KOPT-K1 (cell line): Measurements from ENCODE around the gene TRAF5.
"Not testable (repeated sequence)": the region's sequence is repeated elsewhere in the genome, so short reads cannot be mapped to it uniquely, and the experiment has no call there.

ENCODE experiments used
- H3K27ac ChIP-seq: fragments of 200-600 bp; sonication (generic); 2 replicates; pipeline ENCODE4 v1.5.1; 2016; ENCODE audit warnings: antibody characterized with exemption, mild to moderate bottlenecking, low read depth, low read length; ENCODE audit not compliant: poor library complexity, severe bottlenecking
- H3K36me3 ChIP-seq: fragments of 200-600 bp; sonication (generic); 2 replicates; pipeline ENCODE4 v1.5.1; 2017; ENCODE audit warnings: antibody characterized with exemption, mild to moderate bottlenecking, low read length, moderate library complexity; ENCODE audit not compliant: insufficient read depth
- H3K9me3 ChIP-seq: fragments of 200-600 bp; sonication (generic); 2 replicates; pipeline ENCODE4 v1.5.1; 2017; ENCODE audit warnings: antibody characterized with exemption, low read length, mild to moderate bottlenecking; ENCODE audit not compliant: insufficient read depth, poor library complexity, severe bottlenecking

The TRAF5 gene

GRCh38 chr1:211375949-211376348, 49.3 kb downstream of the TRAF5 start:
- no peaks in the 10 kb centered on the region for H3K9me3 ChIP-seq
- H3K27ac ChIP-seq, result no peak overlapping the region

GRCh38 chr1:211376807-211377470, 50.3 kb downstream of the TRAF5 start:
- Histone ChIP-seq H3K9me3 (no peaks in the 10 kb centered on the region), H3K36me3 (peaks cover 76% of the 10 kb centered on the region), H3K27ac (no peak overlapping the region)

More at GRCh38 chr1:211375949-211376348, 49.3 kb downstream of the TRAF5 start:
- H3K36me3 ChIP-seq, result peaks cover 85% of the 10 kb centered on the region

GRCh38 chr1:211377539-211378450, 51.2 kb downstream of the TRAF5 start:
- peaks cover 68% of the 10 kb centered on the region for H3K36me3 ChIP-seq
- H3K27ac ChIP-seq, result no peak overlapping the region
- H3K9me3 ChIP-seq, result no peaks in the 10 kb centered on the region

GRCh38 chr1:211378844-211379243, 52.2 kb downstream of the TRAF5 start:
- Histone ChIP-seq H3K27ac (no peak overlapping the region), H3K9me3 (no peaks in the 10 kb centered on the region), H3K36me3 (peaks cover 58% of the 10 kb centered on the region)

- Histone ChIP-seq H3K36me3 (peaks cover 52% of the 10 kb centered on the region), H3K9me3 (no peaks in the 10 kb centered on the region), H3K27ac (no peak overlapping the region)
These were observed 52.8 kb downstream of the TRAF5 start for GRCh38 chr1:211379446-211379845.

GRCh38 chr1:211381481-211382181, 55.0 kb downstream of the TRAF5 start:
- Histone ChIP-seq H3K9me3 (no peaks in the 10 kb centered on the region), H3K27ac (no peak overlapping the region), H3K36me3 (peaks cover 30% of the 10 kb centered on the region)

- no peak overlapping the region for H3K27ac ChIP-seq
- no peaks in the 10 kb centered on the region for H3K9me3 ChIP-seq
- H3K36me3 ChIP-seq, result peaks cover 26% of the 10 kb centered on the region
These were observed 55.6 kb downstream of the TRAF5 start for GRCh38 chr1:211382182-211382713.

GRCh38 chr1:211382714-211383480, 56.3 kb downstream of the TRAF5 start:
- H3K27ac ChIP-seq, result no peak overlapping the region
- H3K9me3 ChIP-seq, result no peaks in the 10 kb centered on the region
- H3K36me3 ChIP-seq, result peaks cover 20% of the 10 kb centered on the region

- no peaks in the 10 kb centered on the region for H3K9me3 ChIP-seq
- H3K27ac ChIP-seq, result no peak overlapping the region
- peaks cover 8% of the 10 kb centered on the region for H3K36me3 ChIP-seq
These were observed 57.9 kb downstream of the TRAF5 start for GRCh38 chr1:211384524-211384923.

- Histone ChIP-seq H3K27ac (no peak overlapping the region), H3K9me3 (no peaks in the 10 kb centered on the region), H3K36me3 (0 out of 2 replicates have a peak, but pooled peaks cover 5% of the 10 kb centered on the region)
These were observed 60.3 kb downstream of the TRAF5 start for GRCh38 chr1:211386921-211387320.

- H3K9me3 ChIP-seq, H3K27ac ChIP-seq: not testable (repeated sequence)
- H3K36me3 ChIP-seq, result peaks cover 21% of the 10 kb centered on the region
These were observed 64.2 kb downstream of the TRAF5 start for GRCh38 chr1:211390829-211391228.

- Histone ChIP-seq H3K9me3 (no peaks in the 10 kb centered on the region), H3K36me3 (peaks cover 27% of the 10 kb centered on the region), H3K27ac (no peak overlapping the region)
These were observed 66.6 kb downstream of the TRAF5 start for GRCh38 chr1:211393203-211393602.

GRCh38 chr1:211398266-211398930, 71.8 kb downstream of the TRAF5 start:
- H3K27ac ChIP-seq, H3K9me3 ChIP-seq: not testable (repeated sequence)
- H3K36me3 ChIP-seq, result peaks cover 16% of the 10 kb centered on the region

GRCh38 chr1:211399851-211400393, 73.3 kb downstream of the TRAF5 start:
- not testable (repeated sequence) for H3K27ac ChIP-seq, H3K9me3 ChIP-seq
- H3K36me3 ChIP-seq, result peaks cover 10% of the 10 kb centered on the region
